HepG2 (cell line): ENCODE data around the gene TMCO4. TPM values are rescaled to one million over a fixed set of nuclear protein-coding genes. Genes with fewer than 3 reads are reported as not detected.

ENCODE experiments used
- CBX2 ChIP-seq, 2 experiments: fragments of 200-600 bp in 1 of 2; sonication (generic); formaldehyde crosslinking in 1 of 2; IDR thresholded peaks; 2 replicates each; pipeline versions ENCODE4 v1.7.0 to v1.8.1; 2018 to 2022; ENCODE audit warnings: low read depth in 2 of 2, low read length in 1 of 2, mild to moderate bottlenecking in 1 of 2, missing genetic modification reagents in 1 of 2
- CREM ChIP-seq, 2 experiments: sonication (generic) in 1 of 2; formaldehyde crosslinking in 1 of 2; IDR thresholded peaks; 2 replicates each; pipeline versions ENCODE4 v1.4.0 to v1.6.1; 2016 to 2020; ENCODE audit warnings: antibody characterized with exemption in 1 of 2, mild to moderate bottlenecking in 1 of 2, missing genetic modification reagents in 1 of 2
- CSRNP1 ChIP-seq: sonication (generic); formaldehyde crosslinking; IDR thresholded peaks from 2 replicates; pipeline ENCODE4 v1.8.1; 2023; ENCODE audit warnings: mild to moderate bottlenecking, missing genetic modification reagents
- HMGXB4 ChIP-seq, 2 experiments: sonication (generic) in 1 of 2; formaldehyde crosslinking in 1 of 2; IDR thresholded peaks; 2 replicates each; pipeline versions ENCODE4 v1.4.0 to v1.6.1; 2018 to 2020; ENCODE audit warnings: missing genetic modification reagents in 2 of 2, borderline replicate concordance in 1 of 2, low read depth in 1 of 2, mild to moderate bottlenecking in 1 of 2, missing biosample characterization in 1 of 2
- MATR3 ChIP-seq: sonication (generic); formaldehyde crosslinking; IDR thresholded peaks from 2 replicates; pipeline ENCODE4 v1.4.0; 2020; ENCODE audit warnings: missing genetic modification reagents
- MED8 ChIP-seq: sonication (generic); formaldehyde crosslinking; IDR thresholded peaks from 2 replicates; pipeline ENCODE4 v1.8.1; 2023; ENCODE audit warnings: mild to moderate bottlenecking, missing genetic modification reagents; ENCODE audit not compliant: insufficient replicate concordance
- NFE2L1 ChIP-seq: sonication (generic); formaldehyde crosslinking; IDR thresholded peaks from 2 replicates; pipeline ENCODE4 v1.4.0; 2020; ENCODE audit warnings: missing genetic modification reagents, mild to moderate bottlenecking, borderline replicate concordance
- PCBP1 ChIP-seq: fragments of 200-400 bp; formaldehyde crosslinking; IDR thresholded peaks from 2 replicates; pipeline ENCODE4 v1.6.1; 2017; ENCODE audit warnings: mild to moderate bottlenecking, low read depth, low read length, borderline replicate concordance
- PPARG ChIP-seq: conservative IDR thresholded peaks from 2 replicates; pipeline ENCODE4 v1.6.1; 2016; ENCODE audit warnings: missing biosample characterization, missing genetic modification reagents
- RFX3 ChIP-seq: IDR thresholded peaks from 2 replicates; pipeline ENCODE4 v1.6.1; 2016; ENCODE audit warnings: missing biosample characterization, missing genetic modification reagents
- SMARCE1 ChIP-seq: fragments of 450-650 bp; IDR thresholded peaks from 2 replicates; pipeline ENCODE4 v1.6.1; 2017; ENCODE audit warnings: borderline replicate concordance
- TOE1 ChIP-seq: sonication (generic); formaldehyde crosslinking; IDR thresholded peaks from 2 replicates; pipeline ENCODE4 v1.4.0; 2020; ENCODE audit warnings: mild to moderate bottlenecking, missing genetic modification reagents
- ZNF770 ChIP-seq: sonication (generic); formaldehyde crosslinking; IDR thresholded peaks from 2 replicates; pipeline ENCODE4 v1.5.0; 2020; ENCODE audit warnings: mild to moderate bottlenecking, missing genetic modification reagents
- polyA plus RNA-seq, 8 experiments: library from polyadenylated mRNA; depleted of rRNA in 3 of 8; stranded (reverse) in 7 of 8; unstranded in 1 of 8; fragments of >200 nt; fragmentation: Illumina TruSeq in 4 of 8; extraction: Trizol in 4 of 8; gene quantifications; 2 replicates each; pipeline versions ENCODE4 v1.2.1 to v1.2.3, GENCODE V29; 2011 to 2016; ENCODE audit warnings: low read depth in 4 of 8, missing spikeins in 1 of 8, mixed read lengths in 1 of 8; ENCODE audit not compliant: insufficient read depth in 1 of 8
- total RNA-seq, 5 experiments: library from RNA; depleted of rRNA; stranded (reverse); fragments of >200 nt; fragmentation: Illumina TruSeq; extraction: Trizol; gene quantifications; 2 replicates each; pipeline ENCODE4 v1.2.3, GENCODE V29; 2016; ENCODE audit warnings: low read depth in 1 of 5
- TF ChIP-seq, protein P1 (sequence below): sonication (generic); formaldehyde crosslinking; IDR thresholded peaks from 2 replicates; pipeline ENCODE4 v1.4.0; 2020; ENCODE audit warnings: missing genetic modification reagents
- TF ChIP-seq, protein P2 (sequence below): sonication (generic); formaldehyde crosslinking; IDR thresholded peaks from 2 replicates; pipeline ENCODE4 v1.8.0; 2022; ENCODE audit warnings: missing genetic modification reagents, mild to moderate bottlenecking, borderline replicate concordance

TMCO4 gene
- total and polyA plus RNA-seq, 2 of the 13 experiments (the other 11 are each of a cell fraction or from before 2014, with no cell fraction given) = 2.1 to 4.1 TPM

DNA sequence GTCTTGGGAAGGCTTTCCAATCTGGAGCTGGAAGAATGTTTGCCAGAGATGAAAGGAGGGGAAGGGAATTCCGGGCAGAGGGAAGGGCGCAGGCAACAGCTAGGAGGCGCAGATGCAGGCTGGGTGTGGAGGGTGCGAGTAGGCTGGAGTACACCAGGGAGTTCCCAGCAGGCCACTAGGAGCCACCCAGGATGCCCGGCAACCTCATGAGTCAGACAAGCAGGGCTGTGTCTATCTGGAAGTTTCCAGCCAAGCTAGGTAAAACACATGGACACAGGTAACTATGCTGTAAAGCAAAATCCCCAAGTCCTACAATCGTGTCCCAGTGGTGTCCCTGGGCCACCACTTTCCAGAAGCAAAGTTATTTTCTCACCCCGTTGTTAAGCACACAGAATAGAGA is 156.6 kb downstream of the TMCO4 start (continued):
- TF ChIP-seq, protein P1, sequence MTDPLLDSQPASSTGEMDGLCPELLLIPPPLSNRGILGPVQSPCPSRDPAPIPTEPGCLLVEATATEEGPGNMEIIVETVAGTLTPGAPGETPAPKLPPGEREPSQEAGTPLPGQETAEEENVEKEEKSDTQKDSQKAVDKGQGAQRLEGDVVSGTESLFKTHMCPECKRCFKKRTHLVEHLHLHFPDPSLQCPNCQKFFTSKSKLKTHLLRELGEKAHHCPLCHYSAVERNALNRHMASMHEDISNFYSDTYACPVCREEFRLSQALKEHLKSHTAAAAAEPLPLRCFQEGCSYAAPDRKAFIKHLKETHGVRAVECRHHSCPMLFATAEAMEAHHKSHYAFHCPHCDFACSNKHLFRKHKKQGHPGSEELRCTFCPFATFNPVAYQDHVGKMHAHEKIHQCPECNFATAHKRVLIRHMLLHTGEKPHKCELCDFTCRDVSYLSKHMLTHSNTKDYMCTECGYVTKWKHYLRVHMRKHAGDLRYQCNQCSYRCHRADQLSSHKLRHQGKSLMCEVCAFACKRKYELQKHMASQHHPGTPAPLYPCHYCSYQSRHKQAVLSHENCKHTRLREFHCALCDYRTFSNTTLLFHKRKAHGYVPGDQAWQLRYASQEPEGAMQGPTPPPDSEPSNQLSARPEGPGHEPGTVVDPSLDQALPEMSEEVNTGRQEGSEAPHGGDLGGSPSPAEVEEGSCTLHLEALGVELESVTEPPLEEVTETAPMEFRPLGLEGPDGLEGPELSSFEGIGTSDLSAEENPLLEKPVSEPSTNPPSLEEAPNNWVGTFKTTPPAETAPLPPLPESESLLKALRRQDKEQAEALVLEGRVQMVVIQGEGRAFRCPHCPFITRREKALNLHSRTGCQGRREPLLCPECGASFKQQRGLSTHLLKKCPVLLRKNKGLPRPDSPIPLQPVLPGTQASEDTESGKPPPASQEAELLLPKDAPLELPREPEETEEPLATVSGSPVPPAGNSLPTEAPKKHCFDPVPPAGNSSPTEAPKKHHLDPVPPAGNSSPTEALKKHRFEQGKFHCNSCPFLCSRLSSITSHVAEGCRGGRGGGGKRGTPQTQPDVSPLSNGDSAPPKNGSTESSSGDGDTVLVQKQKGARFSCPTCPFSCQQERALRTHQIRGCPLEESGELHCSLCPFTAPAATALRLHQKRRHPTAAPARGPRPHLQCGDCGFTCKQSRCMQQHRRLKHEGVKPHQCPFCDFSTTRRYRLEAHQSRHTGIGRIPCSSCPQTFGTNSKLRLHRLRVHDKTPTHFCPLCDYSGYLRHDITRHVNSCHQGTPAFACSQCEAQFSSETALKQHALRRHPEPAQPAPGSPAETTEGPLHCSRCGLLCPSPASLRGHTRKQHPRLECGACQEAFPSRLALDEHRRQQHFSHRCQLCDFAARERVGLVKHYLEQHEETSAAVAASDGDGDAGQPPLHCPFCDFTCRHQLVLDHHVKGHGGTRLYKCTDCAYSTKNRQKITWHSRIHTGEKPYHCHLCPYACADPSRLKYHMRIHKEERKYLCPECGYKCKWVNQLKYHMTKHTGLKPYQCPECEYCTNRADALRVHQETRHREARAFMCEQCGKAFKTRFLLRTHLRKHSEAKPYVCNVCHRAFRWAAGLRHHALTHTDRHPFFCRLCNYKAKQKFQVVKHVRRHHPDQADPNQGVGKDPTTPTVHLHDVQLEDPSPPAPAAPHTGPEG (CRISPR knock-in tag) = no peak
- TF ChIP-seq RFX3 (CRISPR knock-in tag) = no peak
- no peak for TF ChIP-seq CREM (IDR thresholded peaks at IDR 0.05)
- no peak for TF ChIP-seq CREM (CRISPR knock-in tag; IDR thresholded peaks at IDR 0.05)
- no peak for TF ChIP-seq PPARG (CRISPR knock-in tag)
- TF ChIP-seq CSRNP1 = no peak
- TF ChIP-seq CBX2 (IDR thresholded peaks at IDR 0.05; ENCODE audit: low read depth, low read length) = no peak
- no peak for TF ChIP-seq CBX2 (CRISPR knock-in tag; IDR thresholded peaks at IDR 0.05; ENCODE audit: low read depth)
- TF ChIP-seq PCBP1 = no peak
- TF ChIP-seq SMARCE1 = no peak
- TF ChIP-seq, protein P2, sequence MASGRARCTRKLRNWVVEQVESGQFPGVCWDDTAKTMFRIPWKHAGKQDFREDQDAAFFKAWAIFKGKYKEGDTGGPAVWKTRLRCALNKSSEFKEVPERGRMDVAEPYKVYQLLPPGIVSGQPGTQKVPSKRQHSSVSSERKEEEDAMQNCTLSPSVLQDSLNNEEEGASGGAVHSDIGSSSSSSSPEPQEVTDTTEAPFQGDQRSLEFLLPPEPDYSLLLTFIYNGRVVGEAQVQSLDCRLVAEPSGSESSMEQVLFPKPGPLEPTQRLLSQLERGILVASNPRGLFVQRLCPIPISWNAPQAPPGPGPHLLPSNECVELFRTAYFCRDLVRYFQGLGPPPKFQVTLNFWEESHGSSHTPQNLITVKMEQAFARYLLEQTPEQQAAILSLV = no peak
- no peak for TF ChIP-seq MATR3 (CRISPR knock-in tag)
- no peak for TF ChIP-seq NFE2L1
- TF ChIP-seq MED8 (CRISPR knock-in tag) = no peak
- no peak for TF ChIP-seq ZNF770 (CRISPR knock-in tag)
- TF ChIP-seq HMGXB4 (CRISPR knock-in tag; IDR thresholded peaks at IDR 0.05; ENCODE audit: borderline replicate concordance in 1 of 2, low read depth in 1 of 2) = peak in 1 of 2 experiments; percentile 54; a peak in 1 of 4 replicates
- TF ChIP-seq TOE1 = no peak
